ENCODE measurements around the gene B3GALT5.

DNA sequence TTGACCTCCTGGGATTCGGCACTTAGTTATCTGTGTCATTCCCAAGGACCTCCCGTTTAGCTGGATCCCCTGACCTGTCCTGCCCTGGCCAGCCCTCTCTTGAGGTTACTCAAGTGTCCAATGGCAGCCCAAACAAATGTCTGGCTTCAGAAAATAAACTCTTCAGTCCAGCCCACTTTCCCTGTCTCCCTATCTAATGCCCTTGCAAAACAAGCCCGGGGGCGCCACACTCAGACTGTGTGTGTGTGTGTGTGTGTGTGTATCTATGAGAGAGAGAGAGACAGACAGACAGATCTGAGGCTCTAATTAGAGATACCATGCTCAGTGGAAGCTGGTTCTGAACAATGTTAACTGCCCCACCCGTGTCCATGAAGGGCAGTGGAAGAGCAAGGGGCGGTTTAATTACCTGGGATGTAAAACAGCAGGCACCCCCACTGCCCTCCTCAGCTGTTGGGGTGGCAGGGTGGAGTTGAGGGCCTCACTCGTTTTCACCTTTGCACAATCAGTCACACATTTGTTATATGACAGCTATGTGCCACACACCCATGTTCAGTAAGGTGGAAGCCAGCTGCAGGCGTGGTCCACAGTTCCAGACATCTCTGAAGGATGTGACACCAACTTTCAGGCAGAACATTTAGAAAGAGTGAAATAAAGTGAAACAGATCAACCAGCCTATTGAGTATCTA, 57.4 kb downstream of the B3GALT5 start:
- TF ChIP-seq, protein P1, sequence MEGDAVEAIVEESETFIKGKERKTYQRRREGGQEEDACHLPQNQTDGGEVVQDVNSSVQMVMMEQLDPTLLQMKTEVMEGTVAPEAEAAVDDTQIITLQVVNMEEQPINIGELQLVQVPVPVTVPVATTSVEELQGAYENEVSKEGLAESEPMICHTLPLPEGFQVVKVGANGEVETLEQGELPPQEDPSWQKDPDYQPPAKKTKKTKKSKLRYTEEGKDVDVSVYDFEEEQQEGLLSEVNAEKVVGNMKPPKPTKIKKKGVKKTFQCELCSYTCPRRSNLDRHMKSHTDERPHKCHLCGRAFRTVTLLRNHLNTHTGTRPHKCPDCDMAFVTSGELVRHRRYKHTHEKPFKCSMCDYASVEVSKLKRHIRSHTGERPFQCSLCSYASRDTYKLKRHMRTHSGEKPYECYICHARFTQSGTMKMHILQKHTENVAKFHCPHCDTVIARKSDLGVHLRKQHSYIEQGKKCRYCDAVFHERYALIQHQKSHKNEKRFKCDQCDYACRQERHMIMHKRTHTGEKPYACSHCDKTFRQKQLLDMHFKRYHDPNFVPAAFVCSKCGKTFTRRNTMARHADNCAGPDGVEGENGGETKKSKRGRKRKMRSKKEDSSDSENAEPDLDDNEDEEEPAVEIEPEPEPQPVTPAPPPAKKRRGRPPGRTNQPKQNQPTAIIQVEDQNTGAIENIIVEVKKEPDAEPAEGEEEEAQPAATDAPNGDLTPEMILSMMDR (conservative IDR thresholded peaks at IDR 0.05), result no peak
- no peak for TF ChIP-seq EZH2 (IDR thresholded peaks at IDR 0.05; ENCODE audit: low read depth)

Measured in PC-9 (cell line).